Heart left ventricle (tissue), 16 donors: Measurements from ENCODE around the gene PLCL1. TPM values are rescaled to one million over a fixed set of nuclear protein-coding genes. Genes with fewer than 3 reads are reported as not detected.
A peak's percentile ranks its signal among the peaks of the same experiment; 100 is the strongest.

ENCODE experiments used
- ATAC-seq, 4 donors: fragments of 200-7000 bp; cut with Tn5 transposase; one replicate each; pipeline ENCODE4 v1.9.1; 2020 to 2022; ENCODE audit warnings: moderate library complexity in 4 of 4, mild to moderate bottlenecking in 3 of 4, moderate number of reproducible peaks in 1 of 4
- DNase-seq, 5 donors: peaks; one replicate each; pipeline ENCODE4 v3.0.0-alpha.2; 2020
- H3K27ac ChIP-seq, 12 donors: fragments of 200-600 bp; sonication (generic) in 4 of 12; one replicate each; pipeline versions ENCODE4 v1.5.0 to v1.8.0; 2016 to 2022; ENCODE audit warnings: mild to moderate bottlenecking in 2 of 12
- H3K27me3 ChIP-seq, 9 donors: fragments of 200-600 bp; sonication (generic) in 2 of 9; one replicate each; pipeline versions ENCODE4 v1.5.1 to v1.8.0; 2016 to 2022; ENCODE audit warnings: mild to moderate bottlenecking in 3 of 9
- H3K36me3 ChIP-seq, 9 donors: fragments of 200-600 bp; sonication (generic) in 2 of 9; one replicate each; pipeline versions ENCODE4 v1.5.0 to v1.8.0; 2018 to 2022; ENCODE audit warnings: mild to moderate bottlenecking in 2 of 9
- H3K4me1 ChIP-seq, 12 donors: fragments of 200-600 bp; sonication (generic) in 4 of 12; one replicate each; pipeline versions ENCODE4 v1.5.0 to v1.8.0; 2016 to 2022; ENCODE audit warnings: mild to moderate bottlenecking in 3 of 12
- H3K4me3 ChIP-seq, 12 donors: fragments of 200-600 bp; sonication (generic) in 4 of 12; one replicate each; pipeline versions ENCODE4 v1.5.0 to v1.8.0; 2017 to 2022; ENCODE audit warnings: mild to moderate bottlenecking in 9 of 12, moderate library complexity in 4 of 12
- H3K9me3 ChIP-seq, 12 donors: fragments of 200-600 bp; sonication (generic) in 4 of 12; one replicate each; pipeline versions ENCODE4 v1.5.0 to v1.8.0; 2016 to 2022; ENCODE audit warnings: mild to moderate bottlenecking in 1 of 12
- POLR2A ChIP-seq, 2 donors: fragments of 450-650 bp; IDR thresholded peaks; one replicate each; pipeline ENCODE4 v1.6.1; 2017; ENCODE audit warnings: antibody characterized with exemption in 2 of 2, mild to moderate bottlenecking in 2 of 2, moderate library complexity in 2 of 2
- WGBS, 4 donors: extraction: QIAGEN DNeasy Blood & Tissue Kit in 2 of 4; methylation state at CpG; one replicate each; pipeline versions ENCODE4 v1.1.5 to v1.1.7; 2013 to 2018; 5-methylcytosine and 5-hydroxymethylcytosine counted together
- intact Hi-C, 10 donors: fragments of 100-400 bp; cut with DNase I; formaldehyde crosslinking; loops; one replicate each; pipeline versions ENCODE4 v1.11.1 to v1.14.2; 2022
- polyA plus RNA-seq, 2 donors: library from polyadenylated mRNA; stranded (reverse); fragments of 200-250 nt; gene quantifications; one replicate each; pipeline ENCODE4 v1.2.3, GENCODE V29; 2013
- total RNA-seq, 9 donors: library from RNA; depleted of rRNA in 2 of 9; stranded (reverse); fragments of >200 nt in 2 of 9; fragmentation: NEBNext Ultra II Directional in 3 of 9; extraction: Animal tissue kit (Norgen Biotek cat#: 25700) in 3 of 9; gene quantifications; one replicate each; pipeline versions ENCODE4 v1.1.0 to v1.2.4, GENCODE V29; 2016 to 2023
- TF ChIP-seq, protein P1 (sequence below), 12 donors: fragments of 200-600 bp; sonication (generic) in 4 of 12; IDR thresholded peaks; one replicate each; pipeline versions ENCODE4 v1.5.0 to v1.8.0; 2018 to 2022; ENCODE audit warnings: antibody characterized with exemption in 12 of 12, mild to moderate bottlenecking in 5 of 12
- donor health status: ischemic (EF 13 %, LVEDD 7.1; RV severe dilation, severe dysfunction).
- donor health status: healthy with polysubstance abuse.
- donor health status: DM: no; HTN: yes; CAD: no.
- donor health status: DM: no; HTN: no; CAD: no.
- donor health status: ischemic (EF 25% LVEDD 6.9; RV normal size, moderate dysfunction).
- donor health status: ischemic (EF 25% LVEDD 5.7; RV mildly dilated, moderate dysfunction).
- donor health status: healthy.
- donor health status: DM: yes; HTN: yes; CAD: no.
- donor health status: ischemic (EF 35%, LVEDD 5.7; RV mildly dilated, moderate dysfunction).
- donor health status: nonischemic (EF 11% LVEDD 7.7; RV severe dilation, severe dysfunction).
- donor health status: DM: yes; HTN: yes; CAD: no.
- donor health status: PGD.
- donor health status: ischemic (EF 29% LVEDD 5.4; RV normal size, mild dysfunction).
- donor health status: nonischemic (EF 23%, LVEDD 6.1; RV moderate dilation, normal function).

Gene PLCL1
- total and polyA plus RNA-seq, 11 donors = 22.0 to 126 (median 90.4) TPM

DNA sequence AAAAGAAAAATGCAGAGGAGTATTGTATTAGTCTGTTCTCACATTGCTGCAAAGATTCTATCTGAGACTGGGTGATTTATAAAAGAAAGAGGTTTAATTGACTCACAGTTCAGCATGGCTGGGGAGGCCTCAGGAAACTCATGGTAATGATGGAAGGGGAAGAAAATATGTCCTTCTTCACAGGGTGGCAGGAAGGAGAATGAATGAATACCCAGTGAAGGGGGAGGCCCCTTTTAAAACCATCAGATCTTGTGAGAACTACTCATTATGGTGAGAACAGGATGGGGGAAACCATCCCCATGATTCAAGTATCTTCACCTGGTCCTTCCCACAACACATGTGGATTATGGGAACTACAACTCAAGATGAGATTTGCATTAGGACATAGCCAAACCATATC is 9.1 kb upstream of the PLCL1 start:
- Histone ChIP-seq H3K9me3 (peaks cover 0 to 3% (median 0%) of the 10 kb centered on the region in 12 donors), H3K4me3 (no peak overlapping the region), H3K4me1 (peaks cover 0 to 25% (median 0%) of the 10 kb centered on the region in 12 donors), H3K27me3 (peaks cover 0 to 6% (median 0%) of the 10 kb centered on the region in 9 donors), H3K27ac (no peak overlapping the region), H3K36me3 (no peaks in the 10 kb centered on the region)
- ATAC-seq (no peak), DNase-seq (no peak)
- TF ChIP-seq POLR2A (IDR thresholded peaks at IDR 0.05) = no peak
- TF ChIP-seq, protein P1, sequence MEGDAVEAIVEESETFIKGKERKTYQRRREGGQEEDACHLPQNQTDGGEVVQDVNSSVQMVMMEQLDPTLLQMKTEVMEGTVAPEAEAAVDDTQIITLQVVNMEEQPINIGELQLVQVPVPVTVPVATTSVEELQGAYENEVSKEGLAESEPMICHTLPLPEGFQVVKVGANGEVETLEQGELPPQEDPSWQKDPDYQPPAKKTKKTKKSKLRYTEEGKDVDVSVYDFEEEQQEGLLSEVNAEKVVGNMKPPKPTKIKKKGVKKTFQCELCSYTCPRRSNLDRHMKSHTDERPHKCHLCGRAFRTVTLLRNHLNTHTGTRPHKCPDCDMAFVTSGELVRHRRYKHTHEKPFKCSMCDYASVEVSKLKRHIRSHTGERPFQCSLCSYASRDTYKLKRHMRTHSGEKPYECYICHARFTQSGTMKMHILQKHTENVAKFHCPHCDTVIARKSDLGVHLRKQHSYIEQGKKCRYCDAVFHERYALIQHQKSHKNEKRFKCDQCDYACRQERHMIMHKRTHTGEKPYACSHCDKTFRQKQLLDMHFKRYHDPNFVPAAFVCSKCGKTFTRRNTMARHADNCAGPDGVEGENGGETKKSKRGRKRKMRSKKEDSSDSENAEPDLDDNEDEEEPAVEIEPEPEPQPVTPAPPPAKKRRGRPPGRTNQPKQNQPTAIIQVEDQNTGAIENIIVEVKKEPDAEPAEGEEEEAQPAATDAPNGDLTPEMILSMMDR (IDR thresholded peaks at IDR 0.05) = no peak
- intact Hi-C loops = no loop called here

DNA sequence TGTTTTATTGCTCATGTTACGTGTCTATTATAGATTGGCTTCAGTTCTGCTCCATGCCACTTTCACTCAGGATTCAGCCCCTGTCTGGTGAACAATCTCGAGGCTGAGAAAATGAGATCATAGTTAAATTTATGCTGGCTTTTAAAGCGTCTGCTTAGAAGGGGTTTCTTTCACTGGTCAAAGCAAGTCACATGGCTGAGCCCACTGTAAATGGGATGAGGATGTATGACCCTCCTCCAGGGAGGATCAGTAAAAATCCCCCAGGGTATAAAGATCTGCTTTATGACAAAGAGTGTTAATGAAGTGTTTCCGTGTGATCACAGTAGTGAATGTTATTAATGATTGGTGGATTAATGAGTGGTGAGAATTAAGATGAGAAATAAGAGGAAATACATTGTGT is 6.2 kb upstream of the PLCL1 start:
- Histone ChIP-seq H3K4me1 (peaks cover 0 to 34% (median 4%) of the 10 kb centered on the region in 12 donors), H3K4me3 (no peak overlapping the region), H3K36me3 (no peaks in the 10 kb centered on the region), H3K27me3 (peaks cover 0 to 7% (median 0%) of the 10 kb centered on the region in 9 donors), H3K9me3 (no peaks in the 10 kb centered on the region), H3K27ac (no peak overlapping the region)
- ATAC-seq (peak in 2 of 4 donors; percentile 23 to 24), DNase-seq (no peak)
- no peak for TF ChIP-seq POLR2A (IDR thresholded peaks at IDR 0.05)
- TF ChIP-seq, protein P1 (IDR thresholded peaks at IDR 0.05) = no peak
- intact Hi-C loops = no loop called here
- WGBS, 4 donors = 34 to 46% (median 44%) methylated on average over 4 of the region's 4 CpGs

DNA sequence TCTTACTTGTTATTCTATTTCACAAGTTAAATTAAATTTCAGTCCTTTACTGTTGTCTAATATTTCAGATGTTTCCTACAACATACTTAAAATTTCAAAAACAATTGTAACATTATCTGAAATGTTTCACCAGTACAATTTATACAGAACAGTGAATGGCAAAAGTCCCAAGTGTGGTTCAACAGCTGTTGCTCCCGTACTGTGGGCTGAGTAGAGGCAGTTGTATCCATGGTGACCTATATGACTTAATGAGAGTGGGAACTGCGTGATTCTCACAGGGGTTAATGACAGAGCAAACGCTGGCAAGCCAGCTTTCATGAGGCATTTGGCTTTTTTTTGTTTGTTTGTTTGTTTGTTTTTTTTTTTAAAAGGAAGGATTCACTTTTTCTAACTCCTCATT is 5.3 kb upstream of the PLCL1 start:
- H3K27me3 ChIP-seq = peaks cover 0 to 7% (median 0%) of the 10 kb centered on the region in 9 donors
- no peak for TF ChIP-seq POLR2A (IDR thresholded peaks at IDR 0.05)
- TF ChIP-seq, protein P1 (IDR thresholded peaks at IDR 0.05) = no peak
- H3K36me3 ChIP-seq = no peaks in the 10 kb centered on the region
- peaks cover 0 to 34% (median 12%) of the 10 kb centered on the region in 12 donors for H3K4me1 ChIP-seq
- DNase-seq (no peak), ATAC-seq (no peak)
- H3K9me3 ChIP-seq = no peaks in the 10 kb centered on the region
- intact Hi-C loops = no loop called here
- 64 to 75% (median 66%) methylated on average over 3 of the region's 3 CpGs for WGBS, 4 donors
- H3K4me3 ChIP-seq = no peak overlapping the region
- H3K27ac ChIP-seq = no peak overlapping the region

DNA sequence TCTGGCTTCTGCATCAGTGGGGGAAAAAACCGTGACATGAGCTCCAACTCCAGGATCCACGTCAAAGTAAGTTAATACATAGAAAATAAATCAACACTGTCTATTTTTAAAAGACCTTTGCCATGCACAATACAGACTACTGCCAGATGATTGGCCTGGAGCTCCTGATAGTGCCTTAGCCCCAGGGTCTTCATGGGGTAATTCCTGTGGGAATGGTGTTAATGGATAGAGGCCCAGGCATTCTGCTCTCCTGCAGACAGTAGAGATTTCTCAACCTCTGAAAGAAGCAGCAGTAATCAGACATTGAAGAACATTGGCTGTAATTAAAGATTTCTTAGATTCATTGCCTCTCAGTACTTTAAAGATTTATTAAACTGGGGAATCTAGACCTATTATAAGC is 4.3 kb upstream of the PLCL1 start:
- H3K9me3 ChIP-seq = no peaks in the 10 kb centered on the region
- no peak overlapping the region for H3K4me3 ChIP-seq
- 46 to 76% (median 69%) methylated on average over 2 of the region's 2 CpGs for WGBS, 4 donors
- DNase-seq = no peak
- no peak for ATAC-seq
- no peaks in the 10 kb centered on the region for H3K36me3 ChIP-seq
- peaks cover 0 to 7% (median 0%) of the 10 kb centered on the region in 9 donors for H3K27me3 ChIP-seq
- TF ChIP-seq, protein P1 (IDR thresholded peaks at IDR 0.05) = no peak
- TF ChIP-seq POLR2A (IDR thresholded peaks at IDR 0.05) = no peak
- intact Hi-C loops = loop anchor here (2.0 to 10.0 kb wide), 10 partner anchors 85 to 497 kb away; no protein-coding TSS in a partner anchor
- no peak overlapping the region for H3K27ac ChIP-seq
- H3K4me1 ChIP-seq = peaks cover 0 to 34% (median 13%) of the 10 kb centered on the region in 12 donors
